HepG2 (cell line): Measurements from ENCODE around the gene IMPG2. TPM values are rescaled to one million over a fixed set of nuclear protein-coding genes. Genes with fewer than 3 reads are reported as not detected.

Experiments used
- ATAC-seq: fragments of 200-7000 bp; cut with Tn5 transposase; 3 replicates; pipeline ENCODE4 v1.9.1; 2020; ENCODE audit warnings: mild to moderate bottlenecking, moderate library complexity
- BruUV-seq: library from RNA; stranded (reverse); fragments of 400-500 nt; replicated peaks from 2 replicates; lab custom pipeline; 2021; lab: Mats Ljungman, UMichigan
- CTCF ChIA-PET: fragments of 300-600 bp; formaldehyde crosslinking; extraction: SDS; loops from one replicate; lab custom pipeline; 2021; ENCODE audit warnings: low total read pairs, inconsistent platforms, low intra/inter-chr PET ratio; lab: Yijun Ruan, JAX
- POLR2A ChIA-PET: fragments of 350-600 bp; sonication (Branson Sonifier 250); formaldehyde crosslinking; loops from one replicate; lab custom pipeline; 2020; ENCODE audit warnings: antibody characterized with exemption, inconsistent platforms; lab: Yijun Ruan, JAX
- DNase-seq: peaks from one replicate; pipeline ENCODE4 v3.0.0-alpha.2; 2015; ENCODE audit warnings: low spot score
- FAIRE-seq: peaks from 3 replicates; lab custom pipeline; 2011; peaks lifted over from hg19 to GRCh38; lab: Jason Lieb, UNC
- H2AFZ ChIP-seq: one replicate; pipeline ENCODE4 v1.6.1; 2011; ENCODE audit warnings: low read length, inconsistent platforms
- H3K27ac ChIP-seq: fragments of 300-600 bp; 3 replicates; pipeline ENCODE4 v1.8.0; 2011; ENCODE audit warnings: mixed run types, mild to moderate bottlenecking, mixed read lengths, low read length, inconsistent platforms; ENCODE audit not compliant: insufficient read depth; ENCODE audit errors: extremely low read length
- H3K27me3 ChIP-seq, 2 experiments: fragments of 200-600 bp in 1 of 2; 2 replicates in 1 of 2; 3 replicates in 1 of 2; pipeline versions ENCODE4 v1.6.0 to v1.8.0; 2011; ENCODE audit warnings: low read length in 2 of 2, mild to moderate bottlenecking in 2 of 2, moderate library complexity in 2 of 2, inconsistent platforms in 1 of 2; ENCODE audit not compliant: insufficient read depth in 2 of 2, control insufficient read depth in 1 of 2
- H3K36me3 ChIP-seq, 2 experiments: fragments of 200-600 bp in 1 of 2; replicated peaks in 1 of 2; 2 replicates in 1 of 2; 3 replicates in 1 of 2; pipeline versions ENCODE4 v1.5.1 to v1.8.0; 2011; ENCODE audit warnings: low read length in 2 of 2, inconsistent platforms in 1 of 2; ENCODE audit not compliant: insufficient read depth in 2 of 2, control insufficient read depth in 1 of 2
- H3K4me1 ChIP-seq: 2 replicates; pipeline ENCODE4 v1.5.1; 2012; ENCODE audit warnings: low read length, inconsistent platforms; ENCODE audit not compliant: insufficient read depth
- H3K4me2 ChIP-seq: 2 replicates; pipeline ENCODE4 v1.6.0; 2011; ENCODE audit warnings: low read depth, low read length, inconsistent platforms
- H3K4me3 ChIP-seq, 3 experiments: fragments of 200-600 bp in 1 of 3; sonication (generic), shearing (Covaris generic) in 1 of 3; replicated peaks in 1 of 3; 2 replicates each; pipeline ENCODE4 v1.5.1; 2011 to 2016; ENCODE audit warnings: low read length in 3 of 3, inconsistent platforms in 2 of 3, low read depth in 2 of 3, mild to moderate bottlenecking in 2 of 3, control low read depth in 1 of 3, mixed read lengths in 1 of 3; ENCODE audit not compliant: insufficient read depth in 1 of 3
- H3K79me2 ChIP-seq: one replicate; pipeline ENCODE4 v1.6.1; 2011; ENCODE audit warnings: low read length, inconsistent platforms; ENCODE audit not compliant: insufficient read depth
- H3K9ac ChIP-seq: 2 replicates; pipeline ENCODE4 v1.6.0; 2011; ENCODE audit warnings: mild to moderate bottlenecking, low read depth, low read length, inconsistent platforms; ENCODE audit not compliant: insufficient read depth
- H3K9me3 ChIP-seq: 2 replicates; pipeline ENCODE4 v1.5.1; 2012; ENCODE audit warnings: mild to moderate bottlenecking, low read length
- H4K20me1 ChIP-seq: 2 replicates; pipeline ENCODE4 v1.6.0; 2011; ENCODE audit warnings: inconsistent platforms, mild to moderate bottlenecking, low read length, moderate library complexity; ENCODE audit not compliant: insufficient read depth
- ASH2L ChIP-seq: fragments of 300-600, 200-600 bp; sonication (generic); IDR thresholded peaks from 2 replicates; pipeline ENCODE4 v1.7.0; 2017; ENCODE audit warnings: low read depth, mild to moderate bottlenecking, moderate library complexity, mixed read lengths, low read length; ENCODE audit not compliant: insufficient read length
- ATF7-NPFF ChIP-seq: sonication (generic); formaldehyde crosslinking; IDR thresholded peaks from 2 replicates; pipeline ENCODE4 v1.8.1; 2023; ENCODE audit warnings: mild to moderate bottlenecking, low read depth, missing genetic modification reagents, moderate library complexity
- BORCS8-MEF2B ChIP-seq: sonication (generic); formaldehyde crosslinking; IDR thresholded peaks from 2 replicates; pipeline ENCODE4 v1.8.0; 2022; ENCODE audit warnings: mild to moderate bottlenecking, missing genetic modification reagents
- CHCHD3 ChIP-seq: sonication (generic); formaldehyde crosslinking; IDR thresholded peaks from 2 replicates; pipeline ENCODE4 v1.8.0; 2022; ENCODE audit warnings: mild to moderate bottlenecking, missing genetic modification reagents, moderate library complexity
- FOXK1 ChIP-seq: sonication (generic); formaldehyde crosslinking; IDR thresholded peaks from 2 replicates; pipeline ENCODE4 v1.4.0; 2020; ENCODE audit warnings: low read depth, missing genetic modification reagents, borderline replicate concordance
- FOXP1 ChIP-seq, 2 experiments: fragments of 450-650 bp in 1 of 2; IDR thresholded peaks; 2 replicates each; pipeline ENCODE4 v1.6.1; 2017 to 2018; ENCODE audit warnings: antibody characterized with exemption in 1 of 2
- GFI1 ChIP-seq: sonication (generic); formaldehyde crosslinking; IDR thresholded peaks from 2 replicates; pipeline ENCODE4 v1.5.0; 2020; ENCODE audit warnings: missing genetic modification reagents, mild to moderate bottlenecking, borderline replicate concordance
- HMG20A ChIP-seq: IDR thresholded peaks from 2 replicates; pipeline ENCODE4 v1.6.1; 2016; ENCODE audit warnings: borderline replicate concordance
- JUND ChIP-seq: sonication (generic); formaldehyde crosslinking; IDR thresholded peaks from 2 replicates; pipeline ENCODE4 v1.8.0; 2022; ENCODE audit warnings: mild to moderate bottlenecking, missing genetic modification reagents
- MAFG ChIP-seq: sonication (generic); formaldehyde crosslinking; IDR thresholded peaks from 2 replicates; pipeline ENCODE4 v1.5.1; 2020; ENCODE audit warnings: mild to moderate bottlenecking, missing genetic modification reagents
- MATR3 ChIP-seq: sonication (generic); formaldehyde crosslinking; IDR thresholded peaks from 2 replicates; pipeline ENCODE4 v1.4.0; 2020; ENCODE audit warnings: missing genetic modification reagents
- RAD51 ChIP-seq: fragments of 450-650 bp; IDR thresholded peaks from 2 replicates; pipeline ENCODE4 v1.6.1; 2016; ENCODE audit warnings: borderline replicate concordance
- SMYD3 ChIP-seq: sonication (generic); formaldehyde crosslinking; IDR thresholded peaks from 2 replicates; pipeline ENCODE4 v1.8.1; 2023; ENCODE audit warnings: mild to moderate bottlenecking, missing genetic modification reagents
- STAT5B ChIP-seq: sonication (generic); formaldehyde crosslinking; IDR thresholded peaks from 2 replicates; pipeline ENCODE4 v1.4.0; 2020; ENCODE audit warnings: missing genetic modification reagents
- TARDBP ChIP-seq: sonication (generic); formaldehyde crosslinking; IDR thresholded peaks from 2 replicates; pipeline ENCODE4 v1.8.0; 2022; ENCODE audit warnings: mild to moderate bottlenecking, missing genetic modification reagents
- ZBTB44 ChIP-seq: sonication (generic); formaldehyde crosslinking; IDR thresholded peaks from 2 replicates; pipeline ENCODE4 v1.4.0; 2020; ENCODE audit warnings: missing genetic modification reagents
- ZMYM2 ChIP-seq: sonication (generic); formaldehyde crosslinking; IDR thresholded peaks from 2 replicates; pipeline ENCODE4 v1.8.0; 2022; ENCODE audit warnings: mild to moderate bottlenecking, missing genetic modification reagents
- ZNF138 ChIP-seq: sonication (generic); formaldehyde crosslinking; IDR thresholded peaks from 2 replicates; pipeline ENCODE4 v1.5.0; 2020; ENCODE audit warnings: mild to moderate bottlenecking, low read depth, missing genetic modification reagents
- ZNF207 ChIP-seq: fragments of 450-650 bp; IDR thresholded peaks from 2 replicates; pipeline ENCODE4 v1.6.1; 2016; ENCODE audit warnings: antibody characterized with exemption, borderline replicate concordance
- ZNF704 ChIP-seq: sonication (generic); formaldehyde crosslinking; IDR thresholded peaks from 2 replicates; pipeline ENCODE4 v1.8.1; 2023; ENCODE audit warnings: mild to moderate bottlenecking, inconsistent platforms, moderate library complexity, missing genetic modification reagents, borderline replicate concordance
- WGBS: methylation state at CpG from one replicate; pipeline ENCODE4 v1.1.6; 2017; ENCODE audit warnings: low lambda C conversion rate; 5-methylcytosine and 5-hydroxymethylcytosine counted together
- in situ Hi-C: cut with HindIII; loops from 2 replicates; pipeline ENCODE4 v1.10.0; 2017; ENCODE audit warnings: low pct_unique_long_range_greater_than_20kb; ENCODE audit not compliant: extremely low pct_ligation_motif_present
- intact Hi-C: fragments of 100-400 bp; cut with micrococcal nuclease; formaldehyde crosslinking; loops from one replicate; pipeline ENCODE4 v1.10.0; 2022; ENCODE audit not compliant: unreplicated experiment
- polyA plus RNA-seq, 8 experiments: library from polyadenylated mRNA; depleted of rRNA in 3 of 8; stranded (reverse) in 7 of 8; unstranded in 1 of 8; fragments of >200 nt; fragmentation: Illumina TruSeq in 4 of 8; extraction: Trizol in 4 of 8; gene quantifications; 2 replicates each; pipeline versions ENCODE4 v1.2.1 to v1.2.3, GENCODE V29; 2011 to 2016; ENCODE audit warnings: low read depth in 4 of 8, missing spikeins in 1 of 8, mixed read lengths in 1 of 8; ENCODE audit not compliant: insufficient read depth in 1 of 8
- total RNA-seq, 5 experiments: library from RNA; depleted of rRNA; stranded (reverse); fragments of >200 nt; fragmentation: Illumina TruSeq; extraction: Trizol; gene quantifications; 2 replicates each; pipeline ENCODE4 v1.2.3, GENCODE V29; 2016; ENCODE audit warnings: low read depth in 1 of 5

Gene IMPG2
- total and polyA plus RNA-seq, 2 of the 13 experiments (the other 11 are each of a cell fraction or from before 2014, with no cell fraction given): 0.02 to 0.03 TPM

GRCh38 chr3:101235048-101235447 is 85.3 kb downstream of the IMPG2 start:
- ChIA-PET POLR2A (no interaction called here), CTCF (no interaction called here)
- no peaks in the 10 kb centered on the region for H4K20me1 ChIP-seq
- no peak for ATAC-seq
- no peak for FAIRE-seq
- DNase-seq: no peak
- no peak for TF ChIP-seq FOXK1 (CRISPR knock-in tag)
- no peak for TF ChIP-seq STAT5B (CRISPR knock-in tag)
- no peak for TF ChIP-seq BORCS8-MEF2B (CRISPR knock-in tag)
- TF ChIP-seq SMYD3 (CRISPR knock-in tag): no peak
- TF ChIP-seq JUND (CRISPR knock-in tag): no peak
- no peak for TF ChIP-seq GFI1 (CRISPR knock-in tag)
- TF ChIP-seq ZNF207: no peak
- TF ChIP-seq ASH2L: no peak
- TF ChIP-seq ATF7-NPFF (CRISPR knock-in tag): no peak
- TF ChIP-seq FOXP1 (IDR thresholded peaks at IDR 0.05): no peak
- no peak for TF ChIP-seq FOXP1 (CRISPR knock-in tag; IDR thresholded peaks at IDR 0.05)
- no peak for TF ChIP-seq ZBTB44
- TF ChIP-seq ZNF704 (CRISPR knock-in tag): no peak
- no peak for TF ChIP-seq TARDBP
- TF ChIP-seq MATR3 (CRISPR knock-in tag): no peak
- TF ChIP-seq ZMYM2 (CRISPR knock-in tag): no peak
- TF ChIP-seq HMG20A (CRISPR knock-in tag): no peak
- no peak for TF ChIP-seq RAD51
- TF ChIP-seq ZNF138 (CRISPR knock-in tag): no peak
- no peak for TF ChIP-seq MAFG (CRISPR knock-in tag)
- TF ChIP-seq CHCHD3: no peak
- in situ Hi-C loops: loop anchor here (25.0 kb wide), 1 partner anchor 402 kb away; no protein-coding TSS in a partner anchor
- no TSS peak for BruUV-seq
- no peaks in the 10 kb centered on the region for H3K36me3 ChIP-seq
- no peaks in the 10 kb centered on the region for H3K27me3 ChIP-seq
- 0% methylated on average over 3 of the region's 3 CpGs for WGBS
- H3K9me3 ChIP-seq: no peaks in the 10 kb centered on the region
- no peaks in the 10 kb centered on the region for H3K79me2 ChIP-seq
- intact Hi-C loops: loop anchor here (10.0 kb wide), 1 partner anchor 400 kb away; no protein-coding TSS in a partner anchor
- H3K4me3 ChIP-seq: no peak overlapping the region
- H3K4me1 ChIP-seq: no peaks in the 10 kb centered on the region
- no peak overlapping the region for H2AFZ ChIP-seq
- H3K9ac ChIP-seq: no peak overlapping the region
- no peak overlapping the region for H3K4me2 ChIP-seq
- H3K27ac ChIP-seq: no peak overlapping the region
